DMS153 treated with DMSO at 0.1 percent for 48 hours (cell line): Measurements from ENCODE around the gene PTAFR.

Experiments
- DNase-seq: peaks from one replicate; lab custom pipeline; 2025; ENCODE audit not compliant: unreplicated experiment; lab: John Stamatoyannopoulos, UW

PTAFR gene

DNA sequence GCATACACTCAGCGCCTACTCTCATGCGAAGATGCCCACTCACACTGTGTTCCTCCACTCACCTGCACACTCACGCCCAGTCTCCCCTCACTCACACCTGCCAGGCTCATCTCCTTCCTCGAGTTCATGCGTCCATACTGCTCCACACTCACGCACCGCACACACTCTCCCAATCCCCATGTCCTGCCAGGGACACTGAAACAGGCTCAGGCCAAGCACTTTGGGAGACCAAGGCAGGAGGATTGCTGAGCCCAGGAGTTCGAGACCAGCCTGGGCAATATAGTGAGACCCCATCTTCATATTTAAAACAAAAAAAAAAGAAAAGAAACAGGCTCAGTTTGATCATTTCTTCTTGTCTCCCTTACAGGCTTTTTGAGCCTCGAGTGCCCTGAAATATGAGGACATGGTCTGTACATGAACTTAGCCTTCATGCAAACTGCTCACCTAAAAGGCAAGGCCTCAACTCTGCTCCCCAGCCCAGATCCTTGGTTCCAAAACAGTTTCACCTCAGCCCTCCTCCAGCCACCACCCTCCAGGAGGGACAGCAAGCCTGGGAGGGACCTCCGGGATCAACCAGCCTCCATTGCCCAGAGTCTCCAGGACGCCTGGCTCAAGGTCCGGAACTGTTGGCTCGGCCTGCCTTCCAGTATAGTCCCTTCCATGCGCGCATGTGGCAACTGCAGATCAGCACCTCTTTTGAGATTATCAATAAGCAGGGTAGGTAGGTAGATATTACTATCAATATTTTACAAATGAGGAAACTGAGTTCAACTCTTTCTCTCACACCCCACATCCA, 2.4 kb upstream of the PTAFR start:
- no peak for DNase-seq

DNA sequence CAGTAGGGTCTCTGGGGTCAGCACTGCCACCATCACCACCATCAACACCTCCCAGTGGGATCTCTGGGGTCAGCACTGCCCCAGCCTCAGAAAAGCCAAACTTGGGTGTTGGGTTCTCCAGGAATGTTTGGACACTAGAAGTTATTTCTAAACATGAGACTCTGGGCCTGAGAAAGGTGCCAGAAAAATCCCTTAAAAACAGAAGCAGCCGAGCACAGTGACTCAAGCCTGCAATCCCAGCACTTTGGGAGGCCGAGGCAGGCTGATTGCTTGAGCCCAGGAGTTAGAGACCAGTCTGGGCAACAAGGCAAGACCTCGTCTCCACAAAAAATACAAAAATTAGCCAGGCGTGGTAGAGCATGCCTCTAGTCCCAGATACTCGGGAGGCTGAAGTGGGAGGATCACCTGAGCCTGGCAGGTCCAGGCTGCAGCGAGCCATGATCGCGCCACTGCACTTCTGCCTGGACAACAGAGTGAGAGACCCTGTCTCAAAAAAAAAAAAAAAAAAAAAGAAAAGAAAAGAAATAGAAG, 470 bp downstream of the PTAFR start:
- DNase-seq = no peak

DNA sequence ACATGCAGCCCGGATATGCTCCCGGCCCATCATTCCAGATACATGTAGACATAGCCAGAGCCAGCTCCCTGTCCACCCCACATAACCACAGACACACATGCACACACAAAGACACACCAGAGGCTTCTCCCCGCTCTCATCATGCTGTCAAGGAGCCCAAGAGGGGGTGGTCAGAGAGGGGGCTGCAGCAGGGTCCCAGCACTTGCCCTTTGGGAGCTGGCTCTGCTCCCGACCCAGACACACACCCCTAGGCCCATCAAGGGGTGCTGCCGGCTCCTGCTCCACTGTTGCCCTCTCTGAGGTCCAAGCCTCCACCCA, 2.6 kb downstream of the PTAFR start:
- DNase-seq = no peak

DNA sequence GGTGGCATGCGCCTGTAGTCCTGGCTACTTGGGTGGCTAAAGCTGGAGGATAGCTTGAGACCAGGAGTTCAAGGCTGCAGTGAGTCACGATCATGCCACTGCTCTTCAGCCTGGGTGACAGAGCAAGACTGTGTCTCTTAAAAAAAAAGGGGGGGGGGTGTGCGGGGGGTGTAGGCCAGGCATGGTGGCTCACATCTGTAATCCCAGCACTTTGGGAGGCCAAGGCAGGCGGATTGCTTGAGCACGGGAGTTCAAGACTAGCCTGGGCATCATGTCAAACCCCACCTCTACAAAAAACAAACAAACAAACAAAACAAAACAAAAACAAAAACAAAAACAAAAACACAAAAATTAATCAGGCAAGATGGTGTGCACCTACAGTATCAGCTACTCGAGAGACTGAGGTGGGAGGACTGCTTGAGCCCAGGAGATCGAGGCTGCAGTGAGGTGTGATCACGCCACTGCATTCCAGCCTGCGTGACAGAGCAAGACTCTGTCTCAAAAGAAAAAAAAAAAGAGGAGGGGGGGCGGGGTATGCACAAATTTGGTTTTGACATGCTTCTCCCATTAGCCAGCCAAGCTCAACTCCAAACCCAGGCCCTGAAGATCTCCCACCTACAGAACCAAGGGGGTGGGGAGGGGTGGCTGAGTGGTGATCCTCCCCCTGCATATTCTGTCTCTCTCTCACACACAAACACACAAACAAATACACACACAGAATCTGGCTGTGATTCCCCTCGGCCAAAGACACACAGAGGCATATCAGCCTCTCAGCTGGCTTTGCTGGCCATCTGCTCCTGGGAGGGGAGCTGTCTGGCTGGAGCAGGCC, 3.1 kb downstream of the PTAFR start:
- DNase-seq = no peak

DNA sequence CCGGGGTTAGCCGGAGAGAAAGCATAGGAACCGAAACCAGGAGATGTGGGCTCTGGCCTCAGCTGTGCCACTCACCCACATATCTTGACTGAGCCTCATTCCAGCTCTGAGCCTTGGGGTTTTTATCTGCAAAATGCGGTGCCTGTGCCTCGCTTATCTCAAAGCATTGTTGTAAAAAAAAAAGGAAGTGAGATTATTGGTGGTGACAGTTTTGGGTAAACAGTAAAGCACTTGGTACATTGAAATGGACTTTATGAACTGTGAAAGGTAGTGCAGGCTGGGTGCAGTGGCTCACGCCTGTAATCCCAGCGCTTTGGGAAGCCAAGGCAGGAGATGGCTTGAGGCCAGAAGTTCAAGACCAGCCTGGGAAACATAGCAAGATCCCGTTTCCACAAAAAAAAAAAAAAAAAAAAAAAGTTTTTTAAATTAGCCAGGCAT, 3.8 kb downstream of the PTAFR start:
- no peak for DNase-seq

DNA sequence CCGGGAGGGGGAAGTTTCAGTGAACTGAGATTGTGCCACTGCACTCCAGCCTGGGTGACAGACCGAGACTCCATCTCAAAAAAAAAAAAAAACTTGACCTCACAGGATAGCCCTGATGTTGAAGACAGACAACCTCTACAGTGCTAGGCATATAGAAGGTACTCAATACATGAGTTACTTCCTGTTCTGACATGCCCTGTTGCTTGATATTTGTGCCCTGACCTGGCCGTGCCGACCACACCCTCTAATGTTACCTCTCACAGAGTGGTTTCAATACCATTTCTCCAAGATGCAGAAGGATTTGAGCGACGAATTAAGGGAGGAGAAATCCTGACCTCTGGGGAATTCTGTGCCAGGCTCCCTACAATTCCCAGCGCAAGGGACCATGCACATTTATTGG, 5.2 kb downstream of the PTAFR start:
- DNase-seq = no peak

DNA sequence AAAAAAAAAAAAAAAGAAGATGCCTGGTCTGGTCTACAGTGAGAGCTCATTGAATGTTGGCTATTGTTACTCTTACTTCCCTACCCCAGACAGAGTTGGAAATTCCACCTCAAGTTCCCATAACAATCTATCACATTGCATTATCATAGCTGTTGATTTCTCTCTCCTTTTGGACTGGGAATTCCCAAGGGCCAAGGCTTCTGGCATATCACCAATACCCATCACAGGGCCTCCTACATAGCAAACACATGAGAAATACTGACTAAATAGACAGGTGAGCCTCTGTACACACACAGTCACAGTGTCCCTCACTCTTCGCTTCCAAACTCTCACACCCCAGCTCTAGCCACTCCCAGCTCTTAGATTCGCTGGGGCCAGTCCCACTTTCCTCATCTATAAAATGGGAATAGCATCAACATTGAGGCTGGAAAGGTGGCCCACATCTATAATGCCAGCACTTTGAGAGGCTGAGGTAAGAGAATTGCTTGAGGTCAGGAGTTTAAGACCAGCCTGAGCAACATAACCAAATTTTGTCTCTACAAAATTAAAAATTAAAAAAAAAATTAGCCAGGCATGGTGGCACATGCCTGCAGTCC, 6.4 kb downstream of the PTAFR start:
- DNase-seq = no peak

DNA sequence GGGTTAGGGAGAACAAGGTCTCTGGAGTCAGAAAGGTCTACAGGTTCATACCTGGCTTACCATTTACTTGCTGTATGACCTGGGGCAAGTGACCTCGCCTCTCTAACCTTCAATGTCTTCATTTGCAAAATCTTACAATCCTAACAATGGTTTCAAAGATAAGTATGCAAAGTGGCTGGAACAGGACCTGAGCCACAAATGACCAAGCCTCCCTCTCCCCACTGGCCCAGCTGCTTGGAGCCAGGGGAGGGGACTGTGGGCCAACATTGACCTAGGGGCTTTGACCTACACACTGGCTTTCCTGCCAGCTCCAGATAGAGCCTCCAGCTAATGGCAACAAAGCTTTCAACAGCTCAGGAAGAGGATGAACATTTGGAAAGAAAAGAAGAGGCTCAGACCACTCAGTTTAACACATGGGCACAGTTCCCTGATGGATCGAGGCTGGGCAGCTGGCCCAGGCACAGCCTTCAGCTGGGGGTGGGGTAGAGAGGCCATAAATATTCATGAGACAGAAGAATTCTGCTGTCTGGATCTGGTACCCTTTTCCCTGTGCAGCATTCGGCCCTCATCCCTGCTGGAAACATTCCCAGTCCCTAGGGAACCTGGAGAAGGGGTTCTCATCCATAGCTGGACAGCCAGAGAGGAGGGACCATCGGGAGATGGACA, 12.9 kb downstream of the PTAFR start:
- DNase-seq = no peak

DNA sequence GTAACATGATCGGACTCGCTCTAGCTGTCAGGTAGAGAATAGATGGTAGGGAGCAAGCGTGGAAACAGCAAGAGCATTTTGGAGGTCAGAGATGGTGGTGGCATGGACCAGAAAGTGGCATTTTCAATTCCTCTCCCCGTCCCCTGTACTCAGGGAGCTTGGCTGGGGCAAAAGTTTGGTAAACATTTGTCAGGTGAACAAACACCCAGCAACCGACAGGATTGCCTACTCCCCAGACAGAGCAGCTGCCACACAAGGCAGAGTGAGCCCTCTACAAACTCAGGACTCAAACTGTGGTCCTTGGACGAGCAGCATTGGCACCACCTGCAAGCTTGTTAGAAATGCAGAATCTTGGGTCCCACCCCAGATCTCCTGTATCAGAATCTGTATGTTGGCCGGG, 14.3 kb downstream of the PTAFR start:
- DNase-seq = no peak

DNA sequence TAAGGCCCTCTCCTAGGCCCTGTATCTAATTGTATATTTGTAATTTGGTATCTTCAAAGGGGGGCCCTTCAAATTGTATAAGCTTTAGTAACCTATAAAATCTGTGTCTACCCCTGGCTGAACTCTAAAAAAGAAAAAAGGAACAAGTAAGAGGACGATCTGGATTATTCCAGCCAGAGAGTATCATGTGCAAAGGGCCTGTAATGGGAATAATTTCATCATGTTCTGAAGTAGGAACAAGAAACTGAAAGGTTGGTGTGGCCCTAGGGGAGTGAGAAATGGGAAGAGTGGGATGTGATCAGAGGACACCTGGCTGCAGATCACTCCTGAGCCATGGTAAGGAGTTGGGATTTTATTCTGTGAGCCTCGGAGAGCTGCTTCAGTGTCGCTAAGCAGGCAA, 14.7 kb downstream of the PTAFR start:
- no peak for DNase-seq

DNA sequence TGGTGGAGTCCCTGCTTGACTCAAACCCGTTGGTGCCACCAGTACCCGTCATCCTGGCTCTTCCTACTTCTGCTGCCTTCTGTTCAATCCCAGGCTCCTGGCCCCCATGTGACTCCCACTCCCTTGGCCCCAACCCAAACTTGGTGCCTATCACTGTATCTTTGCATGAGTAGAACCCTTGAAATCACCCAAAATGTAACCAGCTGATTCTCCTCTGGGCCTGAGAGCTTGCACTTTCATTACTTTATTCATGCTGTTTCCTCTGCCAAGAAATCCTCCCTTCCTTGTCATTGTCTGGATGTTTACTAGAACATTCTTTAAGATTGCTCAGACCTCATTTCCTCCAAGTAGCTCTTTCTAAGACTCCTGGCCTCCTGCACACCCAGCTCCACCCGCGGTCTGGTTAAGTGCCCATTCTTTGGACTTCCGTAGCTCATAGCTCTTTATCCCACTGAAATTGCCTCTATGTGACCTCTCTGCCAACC, 15.7 kb downstream of the PTAFR start:
- DNase-seq = no peak

DNA sequence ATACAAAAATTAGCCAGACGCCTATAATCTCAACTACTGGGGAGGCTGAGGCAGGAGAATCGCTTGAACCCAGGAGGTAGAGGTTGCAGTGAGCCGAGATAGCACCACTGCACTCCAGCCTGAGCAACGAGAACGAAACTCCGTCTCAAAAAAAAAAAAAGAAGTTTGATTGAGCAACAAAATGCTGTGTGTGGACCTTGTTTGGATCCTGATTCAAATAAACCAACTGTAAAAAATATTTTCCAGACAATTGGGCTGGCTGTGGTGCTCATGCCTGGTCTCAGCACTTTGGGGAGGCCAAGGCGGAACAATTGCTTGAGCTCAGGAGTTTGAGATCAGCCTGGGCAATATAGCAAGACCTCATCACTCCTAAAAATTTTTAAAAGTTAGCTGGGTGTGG, 16.8 kb downstream of the PTAFR start:
- DNase-seq = no peak

DNA sequence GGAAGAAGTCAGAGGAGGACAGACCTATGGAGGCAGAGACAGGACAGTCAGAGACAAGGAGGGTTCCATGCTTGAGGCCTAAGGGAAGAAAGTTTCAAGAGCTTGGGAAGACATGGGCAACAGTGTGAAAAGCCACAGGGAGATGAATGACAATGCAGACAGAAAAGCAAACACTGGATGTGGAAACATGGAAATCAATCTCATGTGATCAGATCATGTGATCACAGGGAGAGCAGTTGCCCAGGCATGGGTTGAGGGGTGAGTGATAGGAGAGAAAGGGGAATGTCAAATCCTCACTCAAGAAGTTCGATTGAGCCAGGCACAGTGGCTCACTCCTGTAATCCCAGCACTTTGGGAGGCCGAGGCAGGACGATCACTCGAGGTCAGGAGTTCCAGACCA, 17.2 kb downstream of the PTAFR start:
- DNase-seq = no peak

DNA sequence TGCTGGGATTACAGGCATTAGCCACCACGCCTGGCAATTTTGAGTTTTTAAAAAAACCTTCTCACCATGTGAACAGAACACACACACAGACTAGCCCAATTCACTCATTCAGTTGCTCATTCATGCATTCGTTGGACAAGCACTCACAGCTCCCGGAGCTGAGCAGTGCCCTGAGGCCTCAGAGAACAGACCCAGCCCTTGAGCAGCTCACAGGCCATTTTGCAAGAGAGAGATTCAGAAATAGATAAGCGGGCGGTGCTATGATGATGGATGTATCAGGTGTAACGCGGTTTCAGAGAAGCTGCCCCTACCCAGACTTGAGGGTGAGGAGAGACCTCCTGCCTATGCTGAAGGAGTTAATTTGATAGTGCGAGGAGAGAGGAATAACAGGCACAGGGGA, 18.6 kb downstream of the PTAFR start:
- no peak for DNase-seq

DNA sequence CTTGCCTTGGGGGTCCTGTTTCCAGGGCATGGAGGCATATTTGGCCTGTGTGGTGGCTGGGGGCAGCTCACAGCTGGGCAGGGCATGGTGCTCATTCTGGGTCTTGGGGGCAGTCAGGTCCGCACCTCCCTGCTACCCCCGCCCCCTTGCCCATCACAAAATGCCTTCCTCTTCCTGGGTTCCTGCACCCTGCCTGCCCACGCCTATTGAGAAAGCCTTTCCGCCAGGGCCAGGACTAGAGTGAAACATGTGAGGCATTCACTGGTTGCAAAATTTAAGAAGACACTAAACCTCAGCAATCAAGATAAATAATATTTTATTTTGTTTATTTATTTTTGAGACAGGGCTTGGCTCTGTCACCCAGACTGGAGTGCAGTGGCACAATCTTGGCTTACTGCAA, 19.7 kb downstream of the PTAFR start:
- no peak for DNase-seq

DNA sequence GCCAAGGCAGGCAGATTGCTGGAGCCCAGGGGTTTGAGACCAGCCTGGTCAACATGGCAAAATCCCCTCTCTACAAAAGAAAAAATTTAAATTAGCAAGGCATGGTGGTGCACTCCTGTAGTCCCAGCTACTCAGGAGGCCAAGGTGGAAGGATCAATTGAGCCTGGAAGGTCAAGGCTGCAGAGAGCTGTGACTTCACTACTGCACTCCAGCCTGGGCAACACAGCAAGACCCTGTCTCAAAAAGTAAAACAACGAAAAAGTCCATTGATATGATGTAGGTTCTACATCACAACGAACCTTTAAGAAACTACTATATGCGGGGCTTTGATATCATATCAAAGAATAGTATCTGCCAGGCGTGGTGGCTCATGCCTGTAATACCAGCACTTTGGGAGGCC, 20.9 kb downstream of the PTAFR start:
- DNase-seq = no peak

DNA sequence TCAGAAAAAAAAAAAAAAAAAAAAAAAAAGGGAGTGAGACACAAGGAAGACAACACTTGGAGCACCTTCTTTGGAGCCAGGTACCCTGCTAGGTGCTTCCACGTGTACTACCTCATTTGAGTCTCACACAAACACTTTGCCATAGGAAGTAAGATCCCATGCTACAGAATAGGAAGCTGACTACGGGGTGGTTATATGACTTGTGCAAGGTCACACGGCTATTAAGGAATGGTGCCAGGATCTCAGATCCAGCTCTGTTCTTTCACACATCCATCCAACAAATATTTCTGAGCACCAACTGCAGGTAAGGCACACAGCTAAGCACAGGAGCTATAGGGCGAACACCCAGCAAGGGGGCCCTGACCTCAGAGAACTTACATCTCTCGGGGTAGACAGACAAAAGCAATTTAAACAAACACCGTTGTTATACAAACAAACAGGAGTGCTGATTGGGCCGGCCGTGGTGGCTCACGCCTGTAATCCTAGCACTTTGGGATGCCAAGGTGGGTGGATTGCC, 22.4 kb downstream of the PTAFR start:
- DNase-seq = no peak

DNA sequence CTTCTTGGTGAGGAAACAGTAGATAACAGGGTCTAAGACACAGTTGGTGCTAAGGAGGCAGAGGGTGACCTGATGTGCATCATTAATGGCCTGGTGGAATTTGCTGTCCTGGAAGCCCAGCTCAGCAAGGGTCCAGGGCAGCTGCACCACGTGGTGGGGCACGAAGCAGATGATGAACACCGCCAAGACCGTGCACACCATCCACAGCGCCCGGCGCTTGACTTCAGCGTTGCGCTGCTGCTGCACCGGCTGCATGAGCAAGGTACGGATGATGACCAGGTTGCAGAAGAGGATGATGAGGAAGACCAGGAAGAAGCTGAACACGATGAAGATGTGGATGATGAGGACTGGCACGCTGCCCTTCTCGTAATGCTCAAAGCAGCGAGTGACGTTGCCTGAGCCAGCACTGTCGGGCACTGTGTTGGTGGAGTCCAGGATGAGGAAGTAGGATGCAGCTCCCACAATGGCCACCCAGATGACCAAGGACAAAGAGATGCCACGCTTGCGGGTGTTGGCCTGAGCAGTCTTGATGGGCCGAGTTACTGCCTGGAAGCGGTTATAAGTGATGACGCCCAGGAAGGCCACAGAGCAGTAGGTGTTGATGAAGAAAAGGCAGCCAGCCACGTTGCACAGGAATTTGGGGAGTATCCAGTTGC, 26.2 kb downstream of the PTAFR start:
- no peak for DNase-seq

DNA sequence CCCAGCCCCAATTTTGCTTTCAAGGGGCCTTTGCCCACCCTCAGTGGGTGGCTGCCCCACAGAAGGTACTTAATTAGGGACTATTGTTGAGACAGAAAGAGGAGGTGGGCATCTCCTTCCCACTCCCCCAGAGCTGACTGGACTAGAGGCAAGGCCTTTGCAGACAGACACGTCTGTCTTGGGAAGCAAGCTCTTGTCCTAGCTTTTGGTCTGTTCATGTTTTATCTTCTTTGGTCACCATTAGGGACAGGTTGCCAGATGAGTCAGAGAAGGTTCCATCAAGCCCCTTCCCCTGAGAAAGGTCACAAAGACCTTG, 27.7 kb downstream of the PTAFR start:
- no peak for DNase-seq

DNA sequence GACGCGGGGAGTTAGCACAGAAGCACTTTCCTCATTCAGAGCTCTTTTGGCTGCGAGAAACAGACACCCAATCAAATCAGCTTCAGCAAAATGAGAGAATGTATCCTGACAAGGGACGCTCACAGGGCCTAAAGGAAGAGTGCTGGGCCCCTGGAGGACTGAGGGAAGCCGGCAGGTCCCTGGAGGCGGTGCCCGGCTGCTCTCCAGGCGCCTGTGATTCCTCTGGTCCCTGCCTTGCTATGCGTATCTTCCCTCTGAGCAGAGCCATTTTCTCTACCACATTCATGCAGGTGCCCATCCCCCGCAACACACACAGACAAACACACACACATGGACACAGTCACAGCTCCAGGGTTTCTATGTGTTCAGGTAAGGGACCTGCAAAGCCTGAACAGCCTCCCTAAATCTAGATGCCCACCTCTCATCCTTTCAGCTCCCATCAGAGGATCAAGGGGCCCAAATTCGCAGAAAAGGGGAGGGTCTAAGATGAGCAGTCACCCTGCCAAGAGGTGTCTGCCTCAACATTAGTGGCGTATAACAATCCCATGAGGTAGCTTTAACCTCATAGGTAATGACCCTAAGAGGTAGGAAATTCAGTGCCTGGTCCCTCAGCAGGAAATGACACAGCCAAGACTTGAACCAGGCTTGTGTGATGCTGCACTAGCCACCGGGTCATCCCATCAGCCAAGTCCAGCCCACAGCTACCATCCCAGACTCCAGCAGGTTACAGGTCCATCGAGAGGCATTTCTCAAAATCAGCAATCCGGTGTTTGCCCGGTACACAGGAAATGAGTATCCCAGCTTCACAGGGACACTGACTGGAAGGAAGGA, 29.0 kb downstream of the PTAFR start:
- DNase-seq = no peak
